Astrocyte (in vitro differentiated cells and primary cell): ENCODE data around the gene C1orf116. TPM values are rescaled to one million over a fixed set of nuclear protein-coding genes. Genes with fewer than 3 reads are reported as not detected.

Source experiments
- DNase-seq: peaks from one replicate; pipeline ENCODE4 v3.0.0-alpha.2; 2010; ENCODE audit warnings: low read depth
- FAIRE-seq: peaks from 2 replicates; lab custom pipeline; 2011; peaks lifted over from hg19 to GRCh38; lab: Jason Lieb, UNC
- H2AFZ ChIP-seq: 2 replicates; pipeline ENCODE4 v1.6.0; 2012; ENCODE audit warnings: low read depth, low read length, inconsistent platforms
- H3K27ac ChIP-seq: 2 replicates; pipeline ENCODE4 v1.5.1; 2011; ENCODE audit warnings: low read depth, low read length, inconsistent platforms
- H3K27me3 ChIP-seq: 2 replicates; pipeline ENCODE4 v1.6.0; 2011; ENCODE audit warnings: low read length, inconsistent platforms; ENCODE audit not compliant: insufficient read depth
- H3K36me3 ChIP-seq: 2 replicates; pipeline ENCODE4 v1.5.1; 2011; ENCODE audit warnings: low read length, inconsistent platforms; ENCODE audit not compliant: insufficient read depth
- H3K4me1 ChIP-seq: 2 replicates; pipeline ENCODE4 v1.5.1; 2011; ENCODE audit warnings: low read length, inconsistent platforms; ENCODE audit not compliant: insufficient read depth
- H3K4me2 ChIP-seq: 2 replicates; pipeline ENCODE4 v1.6.0; 2012; ENCODE audit warnings: low read length, inconsistent platforms
- H3K4me3 ChIP-seq: 2 replicates; pipeline ENCODE4 v1.5.1; 2011; ENCODE audit warnings: low read depth, mild to moderate bottlenecking, low read length, inconsistent platforms; ENCODE audit not compliant: insufficient read depth
- H3K79me2 ChIP-seq: 2 replicates; pipeline ENCODE4 v1.6.0; 2012; ENCODE audit warnings: mild to moderate bottlenecking, low read length, inconsistent platforms; ENCODE audit not compliant: insufficient read depth
- H3K9ac ChIP-seq: 2 replicates; pipeline ENCODE4 v1.6.0; 2012; ENCODE audit warnings: mild to moderate bottlenecking, low read length, inconsistent platforms
- H3K9me3 ChIP-seq: 2 replicates; pipeline ENCODE4 v1.5.1; 2012; ENCODE audit warnings: low read depth, mild to moderate bottlenecking, low read length, inconsistent platforms; ENCODE audit not compliant: insufficient read depth
- H4K20me1 ChIP-seq: 2 replicates; pipeline ENCODE4 v1.6.0; 2012; ENCODE audit warnings: low read length, inconsistent platforms; ENCODE audit not compliant: insufficient read depth
- H3K27ac Mint-ChIP-seq: one replicate; pipeline ENCODE4 v1.8.0; 2021; ENCODE audit warnings: mild to moderate bottlenecking, mixed read lengths; ENCODE audit not compliant: unreplicated experiment
- H3K27me3 Mint-ChIP-seq: one replicate; pipeline ENCODE4 v1.8.0; 2021; ENCODE audit warnings: low read depth, mixed read lengths; ENCODE audit not compliant: unreplicated experiment
- H3K36me3 Mint-ChIP-seq: one replicate; pipeline ENCODE4 v1.8.0; 2021; ENCODE audit warnings: low read depth, mixed read lengths; ENCODE audit not compliant: unreplicated experiment
- H3K4me1 Mint-ChIP-seq: one replicate; pipeline ENCODE4 v1.8.0; 2021; ENCODE audit warnings: low read depth, mixed read lengths; ENCODE audit not compliant: unreplicated experiment
- H3K4me3 Mint-ChIP-seq: one replicate; pipeline ENCODE4 v1.8.0; 2021; ENCODE audit warnings: mild to moderate bottlenecking, moderate library complexity, mixed read lengths; ENCODE audit not compliant: unreplicated experiment
- H3K9me3 Mint-ChIP-seq: one replicate; pipeline ENCODE4 v1.8.0; 2021; ENCODE audit warnings: mild to moderate bottlenecking, mixed read lengths; ENCODE audit not compliant: unreplicated experiment
- CTCF ChIP-seq: IDR thresholded peaks from 2 replicates; pipeline ENCODE4 v1.5.1; 2011; ENCODE audit warnings: low read depth, mild to moderate bottlenecking, inconsistent platforms, low read length, moderate library complexity; ENCODE audit not compliant: insufficient read depth
- EZH2 ChIP-seq: IDR thresholded peaks from 2 replicates; pipeline ENCODE4 v1.6.1; 2012; ENCODE audit warnings: mild to moderate bottlenecking, low read length, inconsistent platforms; ENCODE audit not compliant: insufficient read depth
- total RNA-seq: library from RNA; stranded (reverse); gene quantifications from 2 replicates; pipeline ENCODE4 v1.2.1, GENCODE V29; 2021

The C1orf116 gene
- total RNA-seq, 1 donor from 2014 or later: 0.86 TPM

DNA sequence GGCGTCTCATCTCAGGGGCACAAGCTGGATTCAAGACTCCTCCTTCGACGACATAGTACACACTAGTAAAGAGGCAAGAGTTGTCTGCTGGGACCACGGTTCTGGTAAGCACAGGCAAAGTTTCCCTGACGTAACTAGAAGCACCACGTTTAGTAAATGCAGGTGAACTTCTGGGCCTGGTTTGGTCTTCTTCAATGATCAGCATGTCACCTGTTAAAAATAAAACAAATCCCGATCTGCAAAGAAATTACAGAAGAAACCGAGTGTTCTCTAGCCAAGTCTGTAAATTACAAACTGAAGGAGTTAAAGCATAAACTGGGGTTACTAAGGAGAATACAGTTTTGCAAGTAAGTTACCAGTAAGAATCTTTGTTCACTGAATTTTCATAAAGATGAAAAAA, 17.0 kb upstream of the C1orf116 start:
- peak overlapping the region; percentile 93 for H3K4me2 ChIP-seq
- no peak overlapping the region for H3K27ac Mint-ChIP-seq
- TF ChIP-seq CTCF: no peak
- no peak for TF ChIP-seq EZH2
- peaks cover 6% of the 10 kb centered on the region for H3K36me3 Mint-ChIP-seq
- no peaks in the 10 kb centered on the region for H3K9me3 ChIP-seq
- peak overlapping the region; percentile 98 for H3K9ac ChIP-seq
- H3K27me3 ChIP-seq: no peaks in the 10 kb centered on the region
- H3K4me3 ChIP-seq: peak overlapping the region; percentile 93
- H3K36me3 ChIP-seq: peaks cover 16% of the 10 kb centered on the region
- H4K20me1 ChIP-seq: peaks cover 35% of the 10 kb centered on the region
- no peak overlapping the region for H2AFZ ChIP-seq
- FAIRE-seq (no peak), DNase-seq (no peak)
- H3K4me1 Mint-ChIP-seq: peaks cover 26% of the 10 kb centered on the region
- H3K27me3 Mint-ChIP-seq: no peaks in the 10 kb centered on the region
- H3K79me2 ChIP-seq: peaks cover 62% of the 10 kb centered on the region
- peaks cover 22% of the 10 kb centered on the region for H3K4me1 ChIP-seq
- peak overlapping the region; percentile 100 for H3K4me3 Mint-ChIP-seq
- H3K27ac ChIP-seq: no peak overlapping the region
- no peaks in the 10 kb centered on the region for H3K9me3 Mint-ChIP-seq

DNA sequence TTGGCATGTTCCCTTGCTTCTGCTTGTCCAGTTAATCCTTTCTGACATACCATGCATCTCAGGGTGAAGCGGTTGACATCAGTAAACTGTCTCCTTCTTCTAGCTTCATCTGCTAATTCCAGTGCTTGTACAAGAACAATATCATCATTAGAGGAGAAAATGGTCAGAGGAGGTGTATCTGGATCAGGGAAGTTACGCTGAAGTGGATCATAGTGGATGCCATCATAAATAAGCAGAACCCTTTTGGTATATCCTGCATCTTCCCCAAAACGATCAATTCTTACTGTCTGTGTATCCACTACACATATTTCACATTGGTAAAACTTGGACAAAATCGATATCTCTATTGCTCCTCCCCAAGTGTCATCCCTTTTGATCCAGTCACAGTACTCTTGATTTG, 16.5 kb upstream of the C1orf116 start:
- peaks cover 26% of the 10 kb centered on the region for H3K4me1 Mint-ChIP-seq
- Histone ChIP-seq H3K9me3 (no peaks in the 10 kb centered on the region), H3K36me3 (peaks cover 16% of the 10 kb centered on the region), H3K27me3 (no peaks in the 10 kb centered on the region), H3K27ac (no peak overlapping the region), H3K79me2 (peaks cover 62% of the 10 kb centered on the region), H3K4me1 (peaks cover 22% of the 10 kb centered on the region), H3K4me3 (no peak overlapping the region), H3K9ac (peak overlapping the region; percentile 98), H4K20me1 (peaks cover 35% of the 10 kb centered on the region), H3K4me2 (peak overlapping the region; percentile 93), H2AFZ (no peak overlapping the region)
- H3K4me3 Mint-ChIP-seq: peak overlapping the region; percentile 100
- no peak for TF ChIP-seq CTCF
- no peak for TF ChIP-seq EZH2
- H3K36me3 Mint-ChIP-seq: peaks cover 6% of the 10 kb centered on the region
- no peak overlapping the region for H3K27ac Mint-ChIP-seq
- no peaks in the 10 kb centered on the region for H3K27me3 Mint-ChIP-seq
- no peaks in the 10 kb centered on the region for H3K9me3 Mint-ChIP-seq
- DNase-seq (no peak), FAIRE-seq (no peak)

GRCh38 chr1:207048041-207048440, 15.5 kb upstream of the C1orf116 start:
- H3K36me3 ChIP-seq: peaks cover 16% of the 10 kb centered on the region
- peaks cover 22% of the 10 kb centered on the region for H3K4me1 ChIP-seq
- Mint-ChIP-seq H3K27ac (no peak overlapping the region), H3K4me1 (peaks cover 26% of the 10 kb centered on the region), H3K4me3 (peak overlapping the region; percentile 64), H3K36me3 (peaks cover 6% of the 10 kb centered on the region), H3K27me3 (no peaks in the 10 kb centered on the region), H3K9me3 (no peaks in the 10 kb centered on the region)
- no peak for TF ChIP-seq EZH2
- TF ChIP-seq CTCF: no peak
- no peak overlapping the region for H3K9ac ChIP-seq
- FAIRE-seq: no peak
- H3K27me3 ChIP-seq: no peaks in the 10 kb centered on the region
- no peak for DNase-seq
- no peaks in the 10 kb centered on the region for H3K9me3 ChIP-seq
- no peak overlapping the region for H3K27ac ChIP-seq
- peaks cover 35% of the 10 kb centered on the region for H4K20me1 ChIP-seq
- H3K4me2 ChIP-seq: peak overlapping the region; percentile 5
- no peak overlapping the region for H3K4me3 ChIP-seq
- H3K79me2 ChIP-seq: peaks cover 62% of the 10 kb centered on the region
- H2AFZ ChIP-seq: no peak overlapping the region
